Measurements from ENCODE around the gene FADS2. TPM values are rescaled to one million over a fixed set of nuclear protein-coding genes. Genes with fewer than 3 reads are reported as not detected.

FADS2 gene
- total and polyA plus RNA-seq, 2 of the 13 experiments (the other 11 are each of a cell fraction or from before 2014, with no cell fraction given) = 90.1 to 124 TPM

DNA sequence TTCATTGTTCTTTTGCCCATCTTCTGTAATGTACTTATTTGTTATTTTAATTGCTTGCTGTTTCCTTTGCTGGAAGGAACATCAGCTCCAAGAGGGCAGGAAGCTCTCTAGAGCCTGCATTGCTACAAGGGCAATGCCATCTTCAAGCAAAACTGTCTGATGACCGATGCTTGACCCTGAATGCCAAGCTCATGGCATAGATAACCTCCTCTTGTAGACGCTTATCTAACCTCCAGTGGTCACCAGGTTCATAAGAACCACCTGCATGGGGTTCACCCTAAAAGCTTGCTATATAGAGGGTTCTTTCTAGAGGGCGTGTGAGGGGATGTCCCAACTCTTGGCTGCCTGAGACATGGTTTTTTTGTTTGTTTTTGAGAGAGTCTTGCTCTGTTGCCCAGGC is 46.8 kb downstream of the FADS2 start:
- POLR2A ChIA-PET = no interaction called here
- Histone ChIP-seq H3K36me3 (replicated peaks in 1 of 2; ENCODE audit: control insufficient read depth in 1 of 2, insufficient read depth in 2 of 2, low read length in 2 of 2) (no peaks in the 10 kb centered on the region; a peak in 1 of 5 replicates), H3K27me3 (ENCODE audit: control insufficient read depth in 1 of 2, insufficient read depth in 2 of 2, low read length in 2 of 2) (0 out of 5 replicates have a peak, but pooled peaks cover 0 to 6% of the 10 kb centered on the region in 2 experiments), H3K4me2 (ENCODE audit: low read depth, low read length) (no peak overlapping the region), H3K9me3 (ENCODE audit: low read length) (no peaks in the 10 kb centered on the region), H2AFZ (ENCODE audit: low read length) (no peak overlapping the region), H4K20me1 (ENCODE audit: insufficient read depth, low read length) (no peaks in the 10 kb centered on the region), H3K79me2 (ENCODE audit: insufficient read depth, low read length) (no peaks in the 10 kb centered on the region), H3K4me1 (ENCODE audit: insufficient read depth, low read length) (peaks cover 17% of the 10 kb centered on the region), H3K9ac (ENCODE audit: insufficient read depth, low read depth, low read length) (no peak overlapping the region), H3K4me3 (replicated peaks in 1 of 3; ENCODE audit: insufficient read depth in 1 of 3, low read depth in 2 of 3, low read length in 3 of 3) (no peak overlapping the region), H3K27ac (ENCODE audit: extremely low read length, insufficient read depth, low read length) (no peak overlapping the region)
- in situ Hi-C loops (cut with HindIII; ENCODE audit: extremely low pct_ligation_motif_present, low pct_unique_long_range_greater_than_20kb) (loop anchor here (5.0 kb wide), 1 partner anchor 187 kb away; no protein-coding TSS in a partner anchor), intact Hi-C loops (cut with micrococcal nuclease; ENCODE audit: unreplicated experiment) (no loop called here)
- CTCF ChIA-PET (ENCODE audit: low intra/inter-chr PET ratio, low total read pairs) = no interaction called here
- FAIRE-seq (no peak), ATAC-seq (no peak), DNase-seq (ENCODE audit: low spot score) (no peak)
- TF ChIP-seq ZSCAN20 (CRISPR knock-in tag; IDR thresholded peaks at IDR 0.05; ENCODE audit: borderline replicate concordance) (no peak), ZNF441 (CRISPR knock-in tag; IDR thresholded peaks at IDR 0.05; ENCODE audit: borderline replicate concordance) (no peak), ZFX (CRISPR knock-in tag; IDR thresholded peaks at IDR 0.05; ENCODE audit: low read depth) (no peak), ZFP36 (IDR thresholded peaks at IDR 0.05; ENCODE audit: borderline replicate concordance, low read depth, low read length, partially characterized antibody) (no peak), HCFC1 (IDR thresholded peaks at IDR 0.05; ENCODE audit: low read depth, low read length) (no peak), MYNN (CRISPR knock-in tag; IDR thresholded peaks at IDR 0.05; ENCODE audit: low read depth) (no peak), GPBP1L1 (CRISPR knock-in tag; IDR thresholded peaks at IDR 0.05) (no peak), ZNF703 (CRISPR knock-in tag; IDR thresholded peaks at IDR 0.05; ENCODE audit: borderline replicate concordance) (no peak), ZNF446 (CRISPR knock-in tag; IDR thresholded peaks at IDR 0.05) (no peak), ZNF367 (CRISPR knock-in tag; IDR thresholded peaks at IDR 0.05; ENCODE audit: borderline replicate concordance) (no peak), CEBPB (IDR thresholded peaks at IDR 0.05; ENCODE audit: borderline replicate concordance, low read depth, low read length) (no peak), ZMYM2 (CRISPR knock-in tag; IDR thresholded peaks at IDR 0.05) (no peak), SMAD3 (CRISPR knock-in tag; IDR thresholded peaks at IDR 0.05) (no peak)
- TF ChIP-seq, protein P1, sequence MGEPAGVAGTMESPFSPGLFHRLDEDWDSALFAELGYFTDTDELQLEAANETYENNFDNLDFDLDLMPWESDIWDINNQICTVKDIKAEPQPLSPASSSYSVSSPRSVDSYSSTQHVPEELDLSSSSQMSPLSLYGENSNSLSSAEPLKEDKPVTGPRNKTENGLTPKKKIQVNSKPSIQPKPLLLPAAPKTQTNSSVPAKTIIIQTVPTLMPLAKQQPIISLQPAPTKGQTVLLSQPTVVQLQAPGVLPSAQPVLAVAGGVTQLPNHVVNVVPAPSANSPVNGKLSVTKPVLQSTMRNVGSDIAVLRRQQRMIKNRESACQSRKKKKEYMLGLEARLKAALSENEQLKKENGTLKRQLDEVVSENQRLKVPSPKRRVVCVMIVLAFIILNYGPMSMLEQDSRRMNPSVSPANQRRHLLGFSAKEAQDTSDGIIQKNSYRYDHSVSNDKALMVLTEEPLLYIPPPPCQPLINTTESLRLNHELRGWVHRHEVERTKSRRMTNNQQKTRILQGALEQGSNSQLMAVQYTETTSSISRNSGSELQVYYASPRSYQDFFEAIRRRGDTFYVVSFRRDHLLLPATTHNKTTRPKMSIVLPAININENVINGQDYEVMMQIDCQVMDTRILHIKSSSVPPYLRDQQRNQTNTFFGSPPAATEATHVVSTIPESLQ (CRISPR knock-in tag; conservative IDR thresholded peaks at IDR 0.05) = no peak
- WGBS (ENCODE audit: low lambda C conversion rate) = 66% methylated on average over 3 of the region's 3 CpGs
- no TSS peak for BruUV-seq (replicated peaks)

All from HepG2 (cell line).